NB4 (cell line): ENCODE measurements around the gene CADM1.

Experiments used
- DNase-seq: peaks from one replicate; pipeline ENCODE4 v3.0.0; 2010; ENCODE audit warnings: low read depth
- H3K4me3 ChIP-seq: one replicate; pipeline ENCODE4 v1.5.1; 2011; ENCODE audit warnings: mild to moderate bottlenecking, low read depth, low read length, moderate library complexity
- MAX ChIP-seq: IDR thresholded peaks from 2 replicates; pipeline ENCODE4 v1.6.1; 2011; ENCODE audit warnings: low read depth, low read length
- MYC ChIP-seq: IDR thresholded peaks from 2 replicates; pipeline ENCODE4 v1.6.1; 2011; ENCODE audit warnings: low read depth, low read length
- POLR2A ChIP-seq: IDR thresholded peaks from 2 replicates; pipeline ENCODE4 v1.6.1; 2011; ENCODE audit warnings: mild to moderate bottlenecking; ENCODE audit not compliant: insufficient read length; ENCODE audit errors: extremely low read depth
- TF ChIP-seq, protein P1 (sequence below): IDR thresholded peaks from one replicate; pipeline ENCODE4 v1.5.1; 2012; ENCODE audit warnings: low read depth, low read length

Gene CADM1

GRCh38 chr11:115197031-115197430 lies 307.2 kb downstream of the CADM1 start:
- no peak for DNase-seq
- TF ChIP-seq MAX (no peak), POLR2A (no peak), MYC (no peak)
- TF ChIP-seq, protein P1, sequence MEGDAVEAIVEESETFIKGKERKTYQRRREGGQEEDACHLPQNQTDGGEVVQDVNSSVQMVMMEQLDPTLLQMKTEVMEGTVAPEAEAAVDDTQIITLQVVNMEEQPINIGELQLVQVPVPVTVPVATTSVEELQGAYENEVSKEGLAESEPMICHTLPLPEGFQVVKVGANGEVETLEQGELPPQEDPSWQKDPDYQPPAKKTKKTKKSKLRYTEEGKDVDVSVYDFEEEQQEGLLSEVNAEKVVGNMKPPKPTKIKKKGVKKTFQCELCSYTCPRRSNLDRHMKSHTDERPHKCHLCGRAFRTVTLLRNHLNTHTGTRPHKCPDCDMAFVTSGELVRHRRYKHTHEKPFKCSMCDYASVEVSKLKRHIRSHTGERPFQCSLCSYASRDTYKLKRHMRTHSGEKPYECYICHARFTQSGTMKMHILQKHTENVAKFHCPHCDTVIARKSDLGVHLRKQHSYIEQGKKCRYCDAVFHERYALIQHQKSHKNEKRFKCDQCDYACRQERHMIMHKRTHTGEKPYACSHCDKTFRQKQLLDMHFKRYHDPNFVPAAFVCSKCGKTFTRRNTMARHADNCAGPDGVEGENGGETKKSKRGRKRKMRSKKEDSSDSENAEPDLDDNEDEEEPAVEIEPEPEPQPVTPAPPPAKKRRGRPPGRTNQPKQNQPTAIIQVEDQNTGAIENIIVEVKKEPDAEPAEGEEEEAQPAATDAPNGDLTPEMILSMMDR: no peak
- no peak overlapping the region for H3K4me3 ChIP-seq

GRCh38 chr11:115194802-115195110 lies 309.5 kb downstream of the CADM1 start:
- no peak for DNase-seq
- TF ChIP-seq, protein P1: no peak
- no peak for TF ChIP-seq MAX
- no peak for TF ChIP-seq POLR2A
- H3K4me3 ChIP-seq: no peak overlapping the region

DNA sequence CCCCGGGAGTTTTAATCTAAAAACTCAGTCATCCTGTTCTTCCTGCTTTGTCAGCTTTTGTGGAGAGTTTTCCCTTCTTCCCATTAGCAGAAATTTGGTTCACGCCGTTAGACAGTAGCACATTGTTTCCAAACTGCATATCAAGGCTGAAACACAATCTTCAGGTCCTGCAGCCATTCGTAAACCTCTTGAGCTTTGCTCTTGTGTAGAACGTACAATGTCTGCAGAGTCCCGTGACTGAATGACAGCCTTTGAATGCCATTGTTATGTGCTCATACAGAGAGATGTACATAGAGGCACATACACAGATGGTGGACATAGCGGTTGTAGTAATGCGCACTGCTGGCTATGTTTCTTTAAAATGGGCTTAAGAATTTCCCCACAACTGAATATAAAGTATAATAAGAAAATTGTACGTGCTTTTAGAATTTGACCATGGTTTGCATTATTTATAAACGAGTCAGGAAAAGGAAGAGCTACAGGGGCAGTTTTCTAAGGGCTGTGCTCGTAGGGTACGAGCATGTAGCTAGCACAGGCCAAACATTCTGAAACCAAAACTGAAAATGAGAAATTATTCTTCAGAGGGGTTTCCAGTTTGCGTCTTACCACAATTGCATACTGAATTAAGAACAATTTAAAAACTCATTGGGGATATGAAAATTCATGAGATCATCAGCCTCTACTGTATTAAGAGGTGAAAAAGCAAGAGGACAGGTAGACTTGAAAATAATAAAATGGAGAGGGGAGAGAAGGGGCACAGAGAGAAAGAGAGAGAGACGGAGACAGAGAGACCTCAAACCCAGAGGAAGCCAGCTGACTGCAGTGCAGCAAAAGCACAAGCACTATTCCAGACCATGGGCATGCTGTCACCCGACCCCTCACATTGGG lies 310.1 kb downstream of the CADM1 start:
- DNase-seq: no peak
- TF ChIP-seq MYC: no peak
- no peak for TF ChIP-seq MAX
- no peak for TF ChIP-seq POLR2A
- TF ChIP-seq, protein P1: no peak
- no peak overlapping the region for H3K4me3 ChIP-seq

GRCh38 chr11:115191761-115192160 lies 312.5 kb downstream of the CADM1 start:
- TF ChIP-seq MYC (no peak), MAX (no peak), POLR2A (no peak)
- TF ChIP-seq, protein P1: no peak
- no peak for DNase-seq
- no peak overlapping the region for H3K4me3 ChIP-seq

DNA sequence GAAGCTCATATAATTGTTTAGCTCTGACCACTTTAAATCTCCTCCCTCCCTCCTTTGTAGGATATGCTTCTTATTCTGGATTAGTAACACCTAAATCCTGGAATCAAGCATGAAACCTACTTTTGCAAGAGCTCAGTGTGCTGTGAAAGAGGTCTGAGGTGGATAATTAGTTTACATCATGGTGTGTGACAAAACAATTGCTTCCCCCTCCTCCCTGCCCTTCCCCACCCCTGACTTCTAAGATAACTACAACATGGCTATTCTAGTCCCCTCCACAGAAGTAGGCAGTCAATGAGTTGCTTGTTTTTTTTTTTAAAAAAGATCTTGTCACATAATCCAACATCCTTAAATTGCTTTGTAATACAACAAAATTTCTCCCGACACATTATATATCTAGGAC lies 314.0 kb downstream of the CADM1 start:
- no peak for TF ChIP-seq MYC
- TF ChIP-seq, protein P1: no peak
- no peak for TF ChIP-seq POLR2A
- TF ChIP-seq MAX: no peak
- DNase-seq: no peak
- H3K4me3 ChIP-seq: no peak overlapping the region
